ENCODE measurements around the gene MCM3.
A peak's percentile ranks its signal among the peaks of the same experiment; 100 is the strongest.

- TF ChIP-seq, protein P1, sequence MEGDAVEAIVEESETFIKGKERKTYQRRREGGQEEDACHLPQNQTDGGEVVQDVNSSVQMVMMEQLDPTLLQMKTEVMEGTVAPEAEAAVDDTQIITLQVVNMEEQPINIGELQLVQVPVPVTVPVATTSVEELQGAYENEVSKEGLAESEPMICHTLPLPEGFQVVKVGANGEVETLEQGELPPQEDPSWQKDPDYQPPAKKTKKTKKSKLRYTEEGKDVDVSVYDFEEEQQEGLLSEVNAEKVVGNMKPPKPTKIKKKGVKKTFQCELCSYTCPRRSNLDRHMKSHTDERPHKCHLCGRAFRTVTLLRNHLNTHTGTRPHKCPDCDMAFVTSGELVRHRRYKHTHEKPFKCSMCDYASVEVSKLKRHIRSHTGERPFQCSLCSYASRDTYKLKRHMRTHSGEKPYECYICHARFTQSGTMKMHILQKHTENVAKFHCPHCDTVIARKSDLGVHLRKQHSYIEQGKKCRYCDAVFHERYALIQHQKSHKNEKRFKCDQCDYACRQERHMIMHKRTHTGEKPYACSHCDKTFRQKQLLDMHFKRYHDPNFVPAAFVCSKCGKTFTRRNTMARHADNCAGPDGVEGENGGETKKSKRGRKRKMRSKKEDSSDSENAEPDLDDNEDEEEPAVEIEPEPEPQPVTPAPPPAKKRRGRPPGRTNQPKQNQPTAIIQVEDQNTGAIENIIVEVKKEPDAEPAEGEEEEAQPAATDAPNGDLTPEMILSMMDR (IDR thresholded peaks at IDR 0.05), result peak in 3 of 4 experiments; percentile 6 to 35 (median 8)
- no peak for TF ChIP-seq POLR2A (IDR thresholded peaks at IDR 0.05)
These were observed 881 bp upstream of the MCM3 start for GRCh38 chr6:52285177-52286068.

All from uterus (tissue), 2 donors.